GM19043 (cell line): ENCODE measurements around the gene SUPT6H.
A peak's percentile ranks its signal among the peaks of the same experiment; 100 is the strongest.

Experiments
- ATAC-seq: cut with Tn5 transposase; IDR thresholded peaks from one replicate; pipeline ENCODE4 v1.9.1; 2021; ENCODE audit warnings: low read depth; ENCODE audit not compliant: unreplicated experiment

The SUPT6H gene

DNA sequence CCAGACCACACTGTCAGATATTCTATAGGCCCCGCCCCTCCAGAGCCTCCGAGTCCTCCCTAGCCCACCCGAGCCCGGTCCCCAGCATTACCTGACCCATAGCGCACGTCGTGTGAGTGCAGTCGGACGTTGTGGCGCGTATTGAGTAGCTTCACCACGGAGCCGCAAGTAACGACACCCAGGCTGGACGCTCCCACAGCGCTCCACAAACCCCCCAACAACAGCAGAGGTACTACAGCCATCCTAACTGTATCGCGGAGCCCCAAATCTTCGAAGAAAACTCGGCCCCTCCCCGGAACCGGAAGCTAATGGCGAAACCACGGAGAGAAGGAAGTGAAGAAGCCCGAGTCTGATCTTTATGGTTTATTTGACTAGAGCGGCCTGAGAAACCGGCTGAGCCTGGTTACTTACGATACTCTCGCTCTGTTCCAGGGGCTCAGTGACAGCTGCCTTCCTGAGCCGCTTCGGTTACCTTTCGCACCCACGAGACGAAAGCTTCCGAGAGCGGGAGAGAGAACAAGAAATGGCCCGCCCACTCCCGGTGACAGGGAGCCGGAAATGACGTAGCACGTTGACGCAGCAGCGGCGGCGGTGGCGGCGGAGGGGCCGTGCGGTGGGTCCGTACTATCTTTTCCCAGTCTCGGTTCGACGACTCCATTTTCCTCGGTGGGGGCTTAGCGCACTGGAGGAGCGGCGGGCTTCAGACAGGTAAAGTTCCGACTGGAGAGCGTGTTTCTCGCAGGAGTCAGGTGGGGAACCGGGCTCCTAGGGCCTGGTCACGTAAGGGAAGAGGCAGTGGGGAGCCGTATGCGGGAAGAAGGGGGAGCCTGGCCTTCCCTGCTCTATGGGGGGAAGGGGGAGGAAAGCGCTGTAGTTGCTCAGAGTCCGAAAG lies at the start of gene SUPT6H, which contains the start of gene SDF2:
Gene SUPT6H (plus strand): TSS at position 571 of the 892 bp plus-strand sequence. CDS start 11,197 bp downstream, outside the sequence.
Gene SDF2 (minus strand): TSS at position 272 of the 892 bp plus-strand sequence. CDS start 30 bp downstream, at position 242.
- ATAC-seq, result peak; percentile 88

DNA sequence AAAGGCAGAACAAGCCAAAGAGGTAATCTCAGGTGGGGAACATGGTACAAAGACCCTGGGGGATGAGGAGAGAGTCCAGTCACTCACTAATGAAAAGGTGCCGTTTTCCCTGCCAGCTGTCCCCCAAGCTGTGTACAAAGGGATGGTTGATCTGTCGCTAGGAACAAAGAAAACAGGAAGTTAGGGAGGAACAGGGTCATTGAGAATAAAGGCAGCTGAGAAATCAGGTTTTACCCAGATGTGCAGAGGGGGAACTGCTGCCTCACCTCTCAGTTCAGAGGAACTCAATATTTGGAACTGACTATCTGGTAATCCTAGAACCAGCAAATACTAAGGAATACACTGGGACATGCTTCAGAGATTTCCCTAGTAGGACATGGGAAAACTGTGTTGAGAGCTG lies 49.5 kb upstream of the SUPT6H start:
- ATAC-seq, result no peak

DNA sequence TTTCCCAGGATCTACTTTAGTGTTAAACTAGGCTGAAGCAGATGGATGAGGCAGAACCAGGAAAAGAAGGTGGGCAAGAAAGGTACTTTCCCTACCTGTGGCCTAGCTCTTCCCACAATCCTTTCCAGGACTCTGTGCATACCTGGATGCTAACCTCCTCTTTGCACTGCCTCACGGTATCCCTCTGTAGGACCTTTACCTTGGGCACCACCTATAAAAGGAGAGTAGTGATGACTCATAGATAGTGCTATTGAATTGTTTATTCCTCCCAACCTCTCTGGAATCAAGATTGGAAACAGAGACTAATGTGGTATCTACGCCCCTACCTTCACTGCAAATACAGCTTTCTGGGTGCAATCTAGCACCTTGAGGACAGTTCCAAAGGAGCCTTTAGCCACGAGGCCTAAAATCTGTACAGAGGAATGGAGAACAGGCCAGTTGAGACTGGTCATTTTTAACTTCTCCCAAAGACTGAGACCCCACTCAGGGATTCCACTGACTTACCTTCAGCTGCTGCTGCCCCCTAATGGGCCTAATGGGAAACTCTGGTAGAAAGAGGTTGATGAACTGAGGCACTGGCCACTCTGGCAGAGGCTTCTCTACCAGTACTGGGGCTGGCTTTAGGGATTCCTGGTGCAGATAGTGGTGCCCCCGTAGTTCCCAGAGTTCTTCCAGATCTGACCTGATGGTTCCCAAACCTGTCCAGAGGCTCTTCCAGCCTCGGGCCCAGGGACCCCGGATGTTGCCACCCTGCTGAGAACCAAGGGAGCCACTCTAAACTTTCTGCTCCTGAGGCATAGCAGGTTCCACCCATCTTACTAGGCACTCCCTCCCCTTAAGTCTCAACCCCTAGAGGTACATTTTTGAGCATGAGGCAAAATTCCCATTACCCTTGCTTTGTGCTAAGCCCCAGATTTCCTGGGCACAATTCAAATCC lies 48.8 kb upstream of the SUPT6H start:
- no peak for ATAC-seq

DNA sequence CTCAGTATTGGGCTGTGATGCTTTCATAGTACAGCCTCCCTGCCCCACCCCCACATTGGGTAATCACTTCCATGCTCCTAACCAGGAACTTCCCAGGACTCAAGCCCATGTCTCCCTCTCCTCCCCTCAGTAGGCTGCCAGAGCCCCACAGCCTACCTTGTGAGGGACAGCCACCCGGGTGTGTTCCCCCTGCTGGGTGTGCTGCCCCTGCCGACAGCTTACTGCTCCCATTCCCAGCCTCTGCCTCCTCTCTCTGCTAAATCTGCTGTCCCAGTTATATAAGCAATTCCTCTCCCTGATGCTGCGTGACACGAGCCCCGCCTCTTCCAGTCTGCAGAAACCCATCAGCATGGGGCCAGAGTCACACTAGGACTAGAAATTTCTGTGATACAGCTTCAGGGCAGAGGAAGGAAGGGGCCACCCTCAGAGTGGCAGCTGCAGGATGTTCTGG lies 48.0 kb upstream of the SUPT6H start, which contains the start of gene RSKR:
Gene RSKR (minus strand): TSS at position 255 of the 451 bp plus-strand sequence. CDS start 24 bp downstream, at position 231.
- no peak for ATAC-seq

DNA sequence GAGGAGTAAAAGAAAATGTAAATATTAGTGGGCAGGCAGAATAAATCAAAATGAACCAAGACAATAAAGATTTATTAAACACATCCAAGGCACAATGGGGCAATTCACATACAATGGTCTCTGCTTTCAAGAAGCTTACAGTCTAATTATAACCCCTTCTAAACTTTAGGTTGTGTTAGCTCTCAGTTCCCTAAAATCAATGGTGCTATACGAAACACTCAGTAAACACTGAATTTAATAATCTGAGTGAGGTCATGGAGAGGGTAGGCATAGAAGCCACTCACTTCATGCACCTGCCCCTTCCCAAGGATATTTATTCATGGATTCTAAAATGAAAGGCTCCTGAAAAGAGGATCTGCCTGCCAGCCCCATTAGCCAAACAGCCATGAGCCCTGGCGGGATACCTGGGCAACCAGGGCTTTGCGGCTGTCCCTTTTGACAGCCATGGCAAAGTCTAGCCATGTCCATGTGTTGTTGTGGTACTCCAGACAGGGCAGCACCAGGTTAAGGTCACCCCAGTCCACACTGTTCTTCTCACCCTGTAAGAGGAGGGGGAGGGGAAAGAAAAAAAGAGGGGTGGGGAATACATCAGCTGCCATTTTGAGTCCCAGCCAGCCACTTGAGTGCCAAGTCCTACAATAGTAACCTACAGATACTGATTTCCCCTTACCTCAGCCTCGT lies 46.6 kb upstream of the SUPT6H start:
- no peak for ATAC-seq

DNA sequence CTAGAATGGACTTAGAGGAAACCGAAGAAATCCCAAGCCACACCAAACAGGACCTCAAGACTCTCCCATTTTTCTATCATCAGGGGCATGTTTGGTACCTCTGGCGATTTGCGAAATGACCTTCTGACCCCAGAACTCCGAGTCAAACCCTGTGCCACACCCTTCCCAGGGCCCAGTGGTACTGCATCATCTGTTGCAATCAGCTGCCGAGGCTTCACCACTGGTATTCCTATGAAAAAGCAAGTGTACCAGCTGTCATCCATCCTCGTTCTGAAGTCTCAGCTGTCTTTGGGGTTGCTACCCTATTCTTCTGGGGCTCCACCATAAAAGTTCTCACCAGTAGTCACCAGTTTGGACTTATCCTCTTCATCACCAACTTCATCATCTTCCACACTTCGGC lies 45.7 kb upstream of the SUPT6H start:
- ATAC-seq, result no peak

DNA sequence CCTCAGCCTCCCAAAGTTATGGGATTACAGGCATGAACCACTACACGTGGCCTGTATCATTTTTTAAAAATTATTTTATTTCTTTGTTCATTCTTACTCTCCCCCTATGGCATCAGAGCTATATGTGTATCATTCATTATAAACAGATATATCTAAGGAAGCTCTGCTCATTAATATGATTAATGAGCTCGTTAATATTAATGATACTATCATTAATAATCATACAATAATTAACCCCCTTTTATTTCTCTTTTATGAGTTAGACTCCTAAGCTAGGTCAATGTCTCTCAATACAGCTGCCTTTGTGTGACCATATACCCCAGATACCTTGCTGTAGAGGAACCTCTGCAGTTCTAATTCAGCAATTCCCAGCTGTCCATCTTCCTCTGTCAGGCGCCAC lies 43.5 kb upstream of the SUPT6H start:
- no peak for ATAC-seq

DNA sequence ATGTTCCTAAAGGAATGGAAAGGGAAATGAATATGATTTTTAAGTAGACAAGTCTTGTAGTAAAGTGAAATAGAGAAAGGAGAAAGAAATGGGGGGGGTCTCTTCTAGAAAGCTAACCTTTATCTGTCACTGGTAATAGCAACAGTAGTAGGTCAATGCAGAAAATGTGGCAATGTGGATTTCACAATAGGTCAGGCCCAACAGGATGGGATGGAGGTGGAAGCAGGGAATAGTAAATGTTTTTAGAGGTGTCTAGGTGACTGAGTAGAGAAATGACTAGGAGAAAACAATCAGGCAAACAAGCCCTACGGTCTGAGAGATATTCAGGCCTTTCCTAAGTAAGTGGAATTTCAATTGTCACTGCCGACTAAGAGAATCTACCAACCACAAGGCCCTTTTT lies 42.0 kb upstream of the SUPT6H start:
- ATAC-seq, result no peak

DNA sequence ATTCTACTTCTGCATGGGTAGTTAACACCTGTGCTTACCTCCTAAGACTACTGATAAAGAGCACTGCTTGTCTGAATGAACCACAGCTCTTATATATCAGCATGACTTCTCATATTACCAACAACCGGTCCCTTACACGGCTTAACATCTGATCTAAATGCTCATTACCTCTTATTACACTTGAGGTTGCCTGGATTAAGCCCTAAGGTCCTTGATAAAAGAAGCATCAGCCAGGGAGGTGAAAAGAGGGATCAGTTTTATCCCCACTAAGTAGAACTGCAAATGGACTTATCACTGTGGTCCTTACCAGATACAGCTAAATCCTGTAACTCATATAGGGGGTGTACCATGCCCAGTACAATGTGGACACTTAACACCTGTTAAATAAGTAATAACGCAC lies 39.8 kb upstream of the SUPT6H start:
- ATAC-seq, result no peak

DNA sequence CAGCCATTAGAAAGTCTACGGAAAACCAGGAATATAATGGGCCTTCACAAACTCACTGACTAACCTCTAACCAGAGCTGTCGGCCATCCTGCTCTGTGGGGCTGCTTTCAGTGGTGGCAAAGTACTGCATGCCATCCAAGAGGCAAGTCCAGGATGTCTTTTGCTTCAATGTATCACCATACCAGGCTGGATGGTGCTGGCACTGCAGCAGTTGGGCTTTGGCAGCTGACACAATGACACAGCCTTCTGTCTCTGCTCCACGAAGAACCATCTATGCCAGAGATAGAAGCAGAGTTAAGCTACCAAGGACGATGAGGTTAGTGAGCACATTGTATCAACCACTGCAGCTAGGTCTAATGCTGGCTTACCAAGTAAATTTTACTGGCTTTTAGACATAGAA lies 38.3 kb upstream of the SUPT6H start:
- no peak for ATAC-seq

DNA sequence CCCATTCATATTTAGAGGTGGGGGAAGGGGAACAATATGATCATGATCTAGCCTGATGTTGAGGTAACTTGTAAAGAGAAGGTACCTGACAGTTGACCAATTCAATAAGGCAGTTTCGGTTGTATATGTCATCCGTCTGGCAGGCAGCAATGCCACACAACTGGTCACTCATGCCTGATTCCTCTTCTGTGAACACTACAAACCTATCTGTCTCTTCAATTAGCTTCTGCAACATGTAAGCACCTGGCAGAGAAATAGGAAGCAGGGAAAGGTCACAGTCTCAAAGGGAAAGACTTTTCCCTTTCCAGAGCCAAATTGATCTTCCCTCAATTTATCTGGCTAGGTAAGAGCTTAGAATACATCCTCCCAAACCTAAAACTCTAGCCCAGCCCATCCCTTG lies 37.9 kb upstream of the SUPT6H start:
- ATAC-seq, result no peak

DNA sequence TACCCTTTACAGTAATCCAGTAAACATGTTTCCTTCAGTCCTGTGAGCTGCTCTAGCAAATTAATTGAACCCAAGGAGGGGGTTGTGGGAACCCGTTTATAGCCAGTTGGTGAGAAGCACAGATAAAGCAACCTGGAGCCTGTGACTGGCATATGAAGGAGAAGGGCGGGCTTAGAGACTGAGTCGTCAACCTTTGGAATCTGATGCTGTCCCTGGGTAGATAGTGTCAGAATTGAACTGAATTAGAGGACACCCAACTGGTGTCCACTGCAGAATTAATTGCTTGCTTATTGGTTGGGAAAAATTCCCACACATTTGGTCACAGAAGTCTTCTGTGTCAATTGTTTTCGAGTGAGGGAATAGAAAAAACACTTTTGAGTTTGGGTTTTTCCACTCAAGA lies 35.2 kb upstream of the SUPT6H start:
- ATAC-seq, result no peak

DNA sequence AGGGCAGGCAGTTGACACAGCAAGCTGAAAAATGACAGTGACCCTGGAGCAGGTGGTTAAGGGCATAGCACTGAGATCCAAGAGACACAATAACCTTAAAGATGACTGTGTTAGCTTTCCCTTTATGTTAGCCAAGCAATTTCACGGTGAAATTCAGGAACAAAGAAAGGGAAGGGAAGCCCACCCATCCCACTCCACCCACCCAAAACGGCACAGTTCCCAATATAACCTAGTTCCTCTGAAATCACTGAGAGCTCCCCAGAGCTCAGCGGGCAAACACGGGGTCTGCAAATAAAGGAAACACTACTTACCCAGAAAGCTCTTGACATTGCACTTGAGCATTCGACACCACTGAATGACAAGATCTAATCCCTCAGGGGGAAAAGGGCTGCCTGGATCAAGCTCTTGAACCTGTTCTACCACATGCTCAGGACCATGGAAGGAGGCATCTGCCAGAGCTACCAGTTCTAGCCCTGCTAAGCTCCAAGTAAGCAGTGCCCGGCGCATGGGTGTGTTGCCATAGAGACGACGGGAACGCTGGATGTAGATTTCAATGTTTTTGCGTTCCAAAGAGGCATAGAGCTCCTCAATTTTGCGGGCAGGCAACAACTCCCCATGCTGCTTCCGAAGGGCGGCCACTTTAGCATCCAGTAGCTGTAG lies 27.7 kb upstream of the SUPT6H start:
- ATAC-seq, result no peak

DNA sequence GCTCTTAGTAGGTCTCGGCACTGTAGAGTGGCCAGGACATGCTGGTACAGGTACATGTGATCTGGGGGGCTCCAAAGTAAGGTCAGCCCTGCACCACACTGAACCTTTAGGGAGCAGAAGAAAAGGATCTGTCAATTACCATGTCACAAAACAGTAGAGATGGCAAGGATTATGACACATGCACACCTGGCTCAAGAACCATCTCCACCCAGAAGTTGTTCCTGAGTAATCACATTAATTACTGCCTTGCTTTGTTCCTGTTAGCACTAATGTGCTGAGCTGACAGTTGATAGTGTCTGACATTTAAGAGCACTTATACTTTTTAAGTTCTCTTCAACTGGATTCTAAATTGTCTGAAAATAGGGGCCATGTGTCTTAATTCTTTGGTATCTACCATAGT lies 26.5 kb upstream of the SUPT6H start:
- ATAC-seq, result no peak

DNA sequence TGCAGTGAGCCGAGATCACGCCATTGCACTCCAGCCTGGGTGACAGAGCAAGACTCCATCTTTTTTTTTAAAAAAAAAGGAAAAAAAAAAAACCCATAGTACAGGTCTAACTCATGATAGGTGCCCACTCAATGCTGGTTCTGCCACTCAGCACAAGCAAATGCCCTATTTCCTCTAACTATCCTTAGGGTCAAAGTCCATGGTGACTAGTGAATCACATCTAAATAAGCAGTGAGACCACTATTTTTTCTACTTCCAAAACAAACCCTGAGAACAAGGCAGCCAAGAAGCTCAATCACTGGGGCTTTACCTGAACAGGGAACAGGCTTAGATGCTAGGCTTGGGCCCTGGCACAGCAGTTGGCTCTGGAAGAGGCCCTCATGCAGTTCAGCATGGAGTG lies 20.4 kb upstream of the SUPT6H start:
- ATAC-seq, result no peak

DNA sequence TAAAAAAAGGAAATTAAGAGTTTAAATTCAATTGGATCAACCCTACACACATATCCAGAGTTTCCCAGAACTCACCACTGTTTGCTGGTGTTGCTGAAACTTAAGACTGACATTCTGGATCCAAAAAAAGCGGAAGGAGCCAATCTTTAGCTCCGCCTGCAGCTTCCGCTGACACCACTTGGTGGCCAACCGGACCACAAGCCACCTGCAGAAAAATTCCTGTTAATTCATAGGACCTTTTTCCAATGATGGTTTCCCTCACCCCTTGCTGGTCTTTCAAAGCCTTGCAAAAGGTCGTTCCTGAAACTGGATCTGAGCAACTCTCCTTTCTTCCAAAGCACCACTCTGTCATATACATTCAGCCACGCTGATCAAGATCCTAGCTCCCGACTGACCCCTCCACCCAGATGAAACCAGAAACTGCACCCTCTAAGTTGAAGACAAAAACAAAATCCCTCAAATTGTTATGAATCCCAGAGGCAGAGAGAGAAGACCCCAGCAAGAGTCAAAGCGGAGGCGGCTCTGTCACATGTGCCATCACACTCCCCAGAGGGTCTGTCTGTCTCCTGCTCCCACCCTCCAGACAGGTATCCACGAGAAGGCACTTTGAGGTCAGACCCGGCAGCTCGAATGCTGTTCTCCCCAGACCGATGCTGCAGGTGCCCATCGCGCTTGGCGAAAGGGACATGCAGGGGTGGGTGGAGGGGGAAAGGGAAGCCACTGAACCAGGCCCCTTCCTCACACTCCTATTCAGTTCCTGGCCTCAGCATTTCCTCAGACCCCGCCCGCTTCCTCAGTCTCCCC lies 17.8 kb upstream of the SUPT6H start:
- no peak for ATAC-seq

DNA sequence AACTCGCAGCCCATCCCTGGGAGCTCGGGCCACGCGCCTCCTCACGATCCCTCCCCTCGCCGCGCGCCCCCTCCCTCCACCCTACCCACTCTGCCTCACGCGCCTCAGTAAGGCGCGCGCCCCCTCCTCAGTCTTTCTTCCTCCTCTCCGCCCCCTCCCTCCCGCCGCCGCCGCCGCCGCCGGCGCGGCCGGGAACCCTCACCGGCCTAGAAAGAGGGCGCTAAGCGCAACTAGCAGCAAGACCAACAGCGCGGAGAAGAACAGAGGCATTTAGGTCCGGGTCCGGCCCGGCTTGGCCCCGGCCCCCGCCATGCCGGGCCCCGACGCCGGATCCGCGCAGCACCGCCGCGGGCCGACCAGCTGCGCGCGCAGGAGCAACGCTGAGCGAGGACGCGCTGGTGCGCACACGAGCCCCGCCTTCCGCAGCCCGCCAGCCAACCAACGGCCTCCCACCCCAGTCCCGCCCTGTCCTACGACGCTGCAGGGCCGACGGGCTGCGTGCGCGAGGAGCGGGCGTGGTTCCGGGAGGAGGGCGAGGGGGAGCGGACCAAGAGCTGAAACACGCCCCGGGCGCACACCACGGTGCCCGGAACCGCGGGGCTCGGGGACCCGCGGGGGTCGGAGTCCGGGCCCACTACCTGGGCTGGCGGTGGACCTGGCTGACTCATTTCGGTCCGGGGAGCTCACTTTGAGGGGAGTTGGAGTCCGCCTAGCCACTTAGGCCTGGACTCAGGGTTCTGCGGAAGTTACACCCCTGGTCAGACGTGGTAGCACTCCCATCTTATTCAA lies 17.0 kb upstream of the SUPT6H start, which contains the start of gene BLTP2:
Gene BLTP2 (minus strand): TSS at position 372 of the 789 bp plus-strand sequence. CDS start 102 bp downstream, at position 270.
- peak; percentile 80 for ATAC-seq

DNA sequence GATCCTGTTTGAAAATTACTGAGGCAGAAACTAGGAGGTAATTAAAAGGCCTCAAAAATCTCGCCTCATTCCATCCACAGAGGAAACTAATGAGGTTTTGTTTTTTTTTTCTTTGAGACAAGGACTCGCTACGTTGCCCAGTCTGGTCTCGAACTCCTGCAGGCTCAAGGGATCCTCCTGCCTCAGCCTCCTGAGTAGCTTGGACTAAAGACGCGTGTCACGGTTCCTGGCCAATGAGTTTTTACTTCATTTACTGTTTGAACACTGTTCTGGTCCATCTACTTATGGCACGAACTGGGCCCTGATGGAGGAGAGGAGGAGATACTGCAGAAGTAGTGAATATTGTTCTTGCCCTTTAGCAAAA lies 16.4 kb upstream of the SUPT6H start:
- no peak for ATAC-seq
